ENCODE results near the gene GNA15.
A peak's percentile ranks its signal among the peaks of the same experiment; 100 is the strongest.

The GNA15 gene

DNA sequence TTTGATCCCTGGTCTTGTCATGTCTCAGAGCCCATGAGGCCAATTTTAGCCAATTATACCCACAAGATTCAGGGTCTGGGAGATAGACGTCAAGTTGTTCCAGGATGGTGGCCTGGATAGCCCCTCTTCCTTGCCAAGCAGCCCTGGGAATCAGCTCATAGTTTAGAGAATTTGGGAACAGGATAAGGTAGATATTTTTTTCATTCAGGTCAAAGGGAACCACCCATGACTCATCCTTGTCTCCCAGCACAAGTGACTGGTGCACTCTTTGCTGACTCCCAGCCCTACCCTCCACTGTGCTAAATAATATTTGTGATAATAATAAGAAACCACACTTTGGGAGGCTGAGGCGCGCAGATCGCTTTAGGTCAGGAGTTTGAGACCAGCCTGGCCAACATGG is 25.6 kb downstream of the GNA15 start:
- Histone ChIP-seq H3K27me3 (no peaks in the 10 kb centered on the region), H3K9me3 (no peaks in the 10 kb centered on the region), H3K36me3 (no peaks in the 10 kb centered on the region), H3K4me1 (no peaks in the 10 kb centered on the region), H3K4me3 (ENCODE audit: low read depth, low read length) (no peak overlapping the region)
- TF ChIP-seq, protein P1, sequence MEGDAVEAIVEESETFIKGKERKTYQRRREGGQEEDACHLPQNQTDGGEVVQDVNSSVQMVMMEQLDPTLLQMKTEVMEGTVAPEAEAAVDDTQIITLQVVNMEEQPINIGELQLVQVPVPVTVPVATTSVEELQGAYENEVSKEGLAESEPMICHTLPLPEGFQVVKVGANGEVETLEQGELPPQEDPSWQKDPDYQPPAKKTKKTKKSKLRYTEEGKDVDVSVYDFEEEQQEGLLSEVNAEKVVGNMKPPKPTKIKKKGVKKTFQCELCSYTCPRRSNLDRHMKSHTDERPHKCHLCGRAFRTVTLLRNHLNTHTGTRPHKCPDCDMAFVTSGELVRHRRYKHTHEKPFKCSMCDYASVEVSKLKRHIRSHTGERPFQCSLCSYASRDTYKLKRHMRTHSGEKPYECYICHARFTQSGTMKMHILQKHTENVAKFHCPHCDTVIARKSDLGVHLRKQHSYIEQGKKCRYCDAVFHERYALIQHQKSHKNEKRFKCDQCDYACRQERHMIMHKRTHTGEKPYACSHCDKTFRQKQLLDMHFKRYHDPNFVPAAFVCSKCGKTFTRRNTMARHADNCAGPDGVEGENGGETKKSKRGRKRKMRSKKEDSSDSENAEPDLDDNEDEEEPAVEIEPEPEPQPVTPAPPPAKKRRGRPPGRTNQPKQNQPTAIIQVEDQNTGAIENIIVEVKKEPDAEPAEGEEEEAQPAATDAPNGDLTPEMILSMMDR (IDR thresholded peaks at IDR 0.05; ENCODE audit: low read depth, low read length): no peak
- DNase-seq: no peak

DNA sequence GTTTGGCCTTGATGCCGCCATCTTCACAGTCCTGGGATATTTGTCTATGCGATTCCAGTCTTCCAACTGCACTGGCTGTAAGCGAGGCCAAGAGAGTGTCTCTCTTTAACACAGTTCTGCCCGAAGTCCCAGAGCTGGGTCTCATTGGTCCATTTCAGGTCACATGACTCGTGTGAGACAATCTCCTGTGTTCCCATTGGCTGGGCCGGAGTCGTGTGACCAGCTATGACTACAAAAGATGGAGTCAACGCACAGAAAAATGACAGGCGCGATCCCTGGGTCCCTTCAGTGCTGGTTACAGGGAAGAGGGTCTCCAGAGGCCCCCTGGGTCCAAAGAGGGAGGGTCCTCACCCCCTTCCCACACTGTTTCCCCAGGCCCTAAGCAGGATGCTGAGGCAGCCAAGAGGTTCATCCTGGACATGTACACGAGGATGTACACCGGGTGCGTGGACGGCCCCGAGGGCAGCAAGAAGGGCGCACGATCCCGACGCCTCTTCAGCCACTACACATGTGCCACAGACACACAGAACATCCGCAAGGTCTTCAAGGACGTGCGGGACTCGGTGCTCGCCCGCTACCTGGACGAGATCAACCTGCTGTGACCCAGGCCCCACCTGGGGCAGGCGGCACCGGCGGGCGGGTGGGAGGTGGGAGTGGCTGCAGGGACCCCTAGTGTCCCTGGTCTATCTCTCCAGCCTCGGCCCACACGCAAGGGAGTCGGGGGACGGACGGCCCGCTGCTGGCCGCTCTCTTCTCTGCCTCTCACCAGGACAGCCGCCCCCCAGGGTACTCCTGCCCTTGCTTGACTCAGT is 26.8 kb downstream of the GNA15 start:
- no peaks in the 10 kb centered on the region for H3K4me1 ChIP-seq
- no peaks in the 10 kb centered on the region for H3K36me3 ChIP-seq
- H3K27me3 ChIP-seq: no peaks in the 10 kb centered on the region
- H3K4me3 ChIP-seq (ENCODE audit: low read depth, low read length): no peak overlapping the region
- no peaks in the 10 kb centered on the region for H3K9me3 ChIP-seq
- TF ChIP-seq, protein P1 (IDR thresholded peaks at IDR 0.05; ENCODE audit: low read depth, low read length): no peak
- peak; percentile 58 for DNase-seq

DNA sequence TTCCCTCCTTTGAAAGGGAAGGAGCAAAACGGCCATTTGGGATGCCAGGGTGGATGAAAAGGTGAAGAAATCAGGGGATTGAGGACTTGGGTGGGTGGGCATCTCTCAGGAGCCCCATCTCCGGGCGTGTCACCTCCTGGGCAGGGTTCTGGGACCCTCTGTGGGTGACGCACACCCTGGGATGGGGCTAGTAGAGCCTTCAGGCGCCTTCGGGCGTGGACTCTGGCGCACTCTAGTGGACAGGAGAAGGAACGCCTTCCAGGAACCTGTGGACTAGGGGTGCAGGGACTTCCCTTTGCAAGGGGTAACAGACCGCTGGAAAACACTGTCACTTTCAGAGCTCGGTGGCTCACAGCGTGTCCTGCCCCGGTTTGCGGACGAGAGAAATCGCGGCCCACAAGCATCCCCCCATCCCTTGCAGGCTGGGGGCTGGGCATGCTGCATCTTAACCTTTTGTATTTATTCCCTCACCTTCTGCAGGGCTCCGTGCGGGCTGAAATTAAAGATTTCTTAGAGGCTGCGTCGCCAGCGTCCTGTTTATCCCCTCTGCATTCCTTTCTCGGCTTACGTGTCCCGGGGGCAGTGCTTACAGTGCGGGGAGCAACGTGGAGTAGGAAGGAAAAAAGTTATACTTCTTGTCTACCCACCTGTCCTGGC is 27.5 kb downstream of the GNA15 start:
- no peak overlapping the region for H3K4me3 ChIP-seq (ENCODE audit: low read depth, low read length)
- H3K4me1 ChIP-seq: no peaks in the 10 kb centered on the region
- H3K27me3 ChIP-seq: no peaks in the 10 kb centered on the region
- TF ChIP-seq, protein P1 (IDR thresholded peaks at IDR 0.05; ENCODE audit: low read depth, low read length): peak; percentile 96
- peak; percentile 79 for DNase-seq
- H3K9me3 ChIP-seq: no peaks in the 10 kb centered on the region
- no peaks in the 10 kb centered on the region for H3K36me3 ChIP-seq

DNA sequence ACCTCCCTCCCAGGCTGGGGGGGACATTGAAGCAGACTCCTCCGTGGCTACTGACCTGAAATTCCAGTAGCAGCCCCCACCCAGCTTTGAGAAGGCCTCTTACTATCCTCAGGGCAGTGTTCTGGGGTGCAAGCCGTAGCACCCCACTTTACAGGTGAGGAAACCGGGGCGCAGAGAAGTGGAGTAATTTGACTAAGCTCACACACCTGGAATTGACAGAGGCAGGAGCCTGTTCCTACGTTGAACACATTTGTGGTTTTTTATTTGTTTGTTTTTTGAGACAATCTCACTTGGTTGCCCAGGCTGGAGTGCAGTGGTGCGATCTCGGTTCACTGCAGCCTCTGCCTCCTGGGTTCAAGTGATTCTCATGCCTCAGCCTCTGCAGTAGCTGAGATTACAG is 28.1 kb downstream of the GNA15 start:
- no peaks in the 10 kb centered on the region for H3K27me3 ChIP-seq
- H3K4me3 ChIP-seq (ENCODE audit: low read depth, low read length): no peak overlapping the region
- no peaks in the 10 kb centered on the region for H3K4me1 ChIP-seq
- H3K9me3 ChIP-seq: no peaks in the 10 kb centered on the region
- TF ChIP-seq, protein P1 (IDR thresholded peaks at IDR 0.05; ENCODE audit: low read depth, low read length): no peak
- H3K36me3 ChIP-seq: no peaks in the 10 kb centered on the region
- DNase-seq: no peak

DNA sequence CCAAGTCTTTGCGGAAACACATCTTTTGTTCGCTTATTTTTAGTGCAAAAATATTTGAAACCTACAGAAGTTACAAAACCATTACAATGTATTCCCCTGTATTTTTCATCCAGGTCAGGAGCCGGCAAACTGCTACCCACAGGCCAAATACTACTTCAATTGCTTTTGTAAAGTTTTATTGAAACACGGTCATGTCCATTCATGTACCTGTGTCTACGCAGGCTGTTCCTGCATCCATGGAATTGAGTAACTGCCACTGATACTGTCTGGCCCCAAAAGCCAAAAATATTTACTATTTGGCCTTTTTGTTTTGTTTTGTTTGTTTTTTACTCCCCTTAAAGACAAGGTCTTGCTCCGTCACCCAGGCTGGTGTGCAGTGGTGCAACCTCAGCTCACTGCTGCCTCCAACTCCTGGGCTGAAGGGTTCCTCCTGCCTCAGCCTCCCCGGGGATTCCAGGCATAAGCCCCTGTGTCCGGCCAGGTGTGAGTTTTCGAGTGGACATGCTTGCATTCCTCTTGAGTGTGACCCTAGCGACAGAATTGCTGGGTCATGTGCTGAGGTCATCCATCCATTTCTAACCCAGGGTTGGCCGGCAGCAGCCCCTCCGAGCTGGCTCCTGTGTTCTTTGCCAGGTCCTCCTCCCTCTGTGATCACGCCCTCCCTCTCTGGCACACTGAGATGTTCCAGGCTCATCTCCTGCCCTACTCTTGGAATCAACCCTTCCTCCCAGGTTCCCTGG is 31.9 kb downstream of the GNA15 start:
- no peak overlapping the region for H3K4me3 ChIP-seq (ENCODE audit: low read depth, low read length)
- no peaks in the 10 kb centered on the region for H3K36me3 ChIP-seq
- no peaks in the 10 kb centered on the region for H3K4me1 ChIP-seq
- DNase-seq: no peak
- H3K9me3 ChIP-seq: no peaks in the 10 kb centered on the region
- no peaks in the 10 kb centered on the region for H3K27me3 ChIP-seq
- TF ChIP-seq, protein P1 (IDR thresholded peaks at IDR 0.05; ENCODE audit: low read depth, low read length): no peak
